Measurements from ENCODE around the gene ATRNL1. TPM values are rescaled to one million over a fixed set of nuclear protein-coding genes. Genes with fewer than 3 reads are reported as not detected.

The ATRNL1 gene
- total RNA-seq, 1 donor from 2014 or later, result 24.2 TPM

DNA sequence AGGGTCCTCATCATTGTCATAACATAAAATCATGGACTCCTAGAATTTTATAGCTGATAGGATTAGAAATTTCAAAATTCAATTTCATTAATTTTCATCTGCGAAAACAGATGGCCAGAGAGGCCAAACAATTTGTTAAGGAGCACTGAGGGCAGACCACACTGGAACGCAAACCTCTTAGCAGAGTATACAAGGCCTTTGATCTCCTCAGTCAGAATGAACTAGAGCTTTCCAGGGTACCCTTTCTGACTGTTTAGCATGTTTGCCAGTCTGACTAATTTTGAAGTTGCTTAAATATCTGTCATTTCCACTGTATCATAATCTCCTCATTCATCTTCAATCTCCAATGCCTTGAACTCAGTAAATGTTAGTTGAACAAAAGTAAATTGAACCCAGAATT, 41.9 kb upstream of the ATRNL1 start:
- Mint-ChIP-seq H3K4me1 (ENCODE audit: low read depth) (peaks cover 12% of the 10 kb centered on the region), H3K4me3 (ENCODE audit: low read depth) (no peak overlapping the region), H3K9me3 (ENCODE audit: low read depth) (no peaks in the 10 kb centered on the region), H3K27me3 (peaks cover 3% of the 10 kb centered on the region), H3K36me3 (ENCODE audit: insufficient read depth) (no peaks in the 10 kb centered on the region), H3K27ac (no peak overlapping the region)
- DNase-seq (ENCODE audit: low spot score, unreplicated experiment), result no peak
- TF ChIP-seq, protein P1, sequence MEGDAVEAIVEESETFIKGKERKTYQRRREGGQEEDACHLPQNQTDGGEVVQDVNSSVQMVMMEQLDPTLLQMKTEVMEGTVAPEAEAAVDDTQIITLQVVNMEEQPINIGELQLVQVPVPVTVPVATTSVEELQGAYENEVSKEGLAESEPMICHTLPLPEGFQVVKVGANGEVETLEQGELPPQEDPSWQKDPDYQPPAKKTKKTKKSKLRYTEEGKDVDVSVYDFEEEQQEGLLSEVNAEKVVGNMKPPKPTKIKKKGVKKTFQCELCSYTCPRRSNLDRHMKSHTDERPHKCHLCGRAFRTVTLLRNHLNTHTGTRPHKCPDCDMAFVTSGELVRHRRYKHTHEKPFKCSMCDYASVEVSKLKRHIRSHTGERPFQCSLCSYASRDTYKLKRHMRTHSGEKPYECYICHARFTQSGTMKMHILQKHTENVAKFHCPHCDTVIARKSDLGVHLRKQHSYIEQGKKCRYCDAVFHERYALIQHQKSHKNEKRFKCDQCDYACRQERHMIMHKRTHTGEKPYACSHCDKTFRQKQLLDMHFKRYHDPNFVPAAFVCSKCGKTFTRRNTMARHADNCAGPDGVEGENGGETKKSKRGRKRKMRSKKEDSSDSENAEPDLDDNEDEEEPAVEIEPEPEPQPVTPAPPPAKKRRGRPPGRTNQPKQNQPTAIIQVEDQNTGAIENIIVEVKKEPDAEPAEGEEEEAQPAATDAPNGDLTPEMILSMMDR (IDR thresholded peaks at IDR 0.05; ENCODE audit: unreplicated experiment), result no peak

DNA sequence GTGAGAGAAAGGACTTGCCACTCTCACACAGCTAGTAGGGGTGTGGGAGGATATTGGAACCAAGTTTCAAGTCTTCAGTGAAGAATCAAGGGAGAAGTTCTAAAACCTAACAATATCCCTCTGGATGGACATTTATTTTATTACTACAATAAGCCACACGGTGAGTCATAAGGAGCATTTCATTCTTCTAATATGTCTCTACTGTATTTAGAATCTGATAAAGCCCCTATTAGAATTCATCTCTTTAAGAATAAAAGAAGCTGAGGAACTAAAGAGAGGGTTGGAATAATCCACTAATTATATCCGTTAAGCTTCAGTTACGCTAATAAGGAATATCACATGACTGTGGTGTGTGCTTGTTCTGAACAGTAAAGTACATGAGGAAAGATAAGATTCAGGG, 40.9 kb upstream of the ATRNL1 start:
- Mint-ChIP-seq H3K27ac (no peak overlapping the region), H3K4me3 (ENCODE audit: low read depth) (no peak overlapping the region), H3K36me3 (ENCODE audit: insufficient read depth) (no peaks in the 10 kb centered on the region), H3K9me3 (ENCODE audit: low read depth) (no peaks in the 10 kb centered on the region), H3K27me3 (peaks cover 3% of the 10 kb centered on the region), H3K4me1 (ENCODE audit: low read depth) (peaks cover 12% of the 10 kb centered on the region)
- TF ChIP-seq, protein P1 (IDR thresholded peaks at IDR 0.05; ENCODE audit: unreplicated experiment), result no peak
- no peak for DNase-seq (ENCODE audit: low spot score, unreplicated experiment)

DNA sequence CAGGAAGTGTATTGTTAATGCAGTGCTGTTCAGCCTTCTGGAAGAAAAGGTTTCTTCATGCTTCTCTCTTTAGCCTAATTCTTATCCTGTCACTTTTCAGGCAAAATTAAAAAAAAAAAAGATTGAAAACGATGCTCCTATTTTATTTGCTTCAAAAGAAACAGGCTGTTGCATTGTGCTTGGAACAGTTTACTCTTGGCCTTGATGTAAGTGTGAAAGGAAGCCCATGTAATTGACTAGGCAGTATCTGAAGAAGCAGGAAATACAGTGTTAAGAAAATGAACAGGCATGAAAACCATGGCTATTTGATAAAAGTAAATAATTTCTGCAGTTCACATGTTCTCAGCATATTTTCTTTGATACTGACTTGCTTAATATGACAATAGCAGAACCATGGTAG, 40.4 kb upstream of the ATRNL1 start:
- DNase-seq (ENCODE audit: low spot score, unreplicated experiment), result no peak
- Mint-ChIP-seq H3K9me3 (ENCODE audit: low read depth) (no peaks in the 10 kb centered on the region), H3K4me1 (ENCODE audit: low read depth) (peaks cover 12% of the 10 kb centered on the region), H3K27ac (no peak overlapping the region), H3K36me3 (ENCODE audit: insufficient read depth) (no peaks in the 10 kb centered on the region), H3K4me3 (ENCODE audit: low read depth) (no peak overlapping the region), H3K27me3 (peaks cover 3% of the 10 kb centered on the region)
- TF ChIP-seq, protein P1 (IDR thresholded peaks at IDR 0.05; ENCODE audit: unreplicated experiment), result no peak

DNA sequence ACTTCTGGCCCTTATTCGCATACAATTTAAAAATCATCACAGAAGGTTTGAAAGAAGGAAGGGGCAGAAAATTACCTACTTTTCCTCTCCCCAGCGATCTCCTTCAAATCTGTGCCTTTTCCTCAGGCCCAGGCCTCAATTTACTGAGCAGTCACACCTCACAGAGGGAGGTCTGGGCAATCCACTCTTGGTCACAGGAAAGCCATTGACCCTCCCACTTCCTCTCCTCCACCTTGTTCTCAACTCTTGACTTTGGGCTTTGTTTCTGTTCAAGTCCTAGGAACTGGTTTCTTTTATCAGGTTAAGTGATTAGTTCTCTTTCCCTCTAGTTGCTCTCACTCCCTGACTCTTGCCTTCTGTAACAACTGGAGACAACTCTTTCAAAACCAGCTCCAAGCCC, 37.0 kb upstream of the ATRNL1 start:
- no peak overlapping the region for H3K27ac Mint-ChIP-seq
- DNase-seq (ENCODE audit: low spot score, unreplicated experiment), result no peak
- peaks cover 3% of the 10 kb centered on the region for H3K27me3 Mint-ChIP-seq
- H3K36me3 Mint-ChIP-seq (ENCODE audit: insufficient read depth), result no peaks in the 10 kb centered on the region
- TF ChIP-seq, protein P1 (IDR thresholded peaks at IDR 0.05; ENCODE audit: unreplicated experiment), result no peak
- no peaks in the 10 kb centered on the region for H3K9me3 Mint-ChIP-seq (ENCODE audit: low read depth)
- no peaks in the 10 kb centered on the region for H3K4me1 Mint-ChIP-seq (ENCODE audit: low read depth)
- no peak overlapping the region for H3K4me3 Mint-ChIP-seq (ENCODE audit: low read depth)

DNA sequence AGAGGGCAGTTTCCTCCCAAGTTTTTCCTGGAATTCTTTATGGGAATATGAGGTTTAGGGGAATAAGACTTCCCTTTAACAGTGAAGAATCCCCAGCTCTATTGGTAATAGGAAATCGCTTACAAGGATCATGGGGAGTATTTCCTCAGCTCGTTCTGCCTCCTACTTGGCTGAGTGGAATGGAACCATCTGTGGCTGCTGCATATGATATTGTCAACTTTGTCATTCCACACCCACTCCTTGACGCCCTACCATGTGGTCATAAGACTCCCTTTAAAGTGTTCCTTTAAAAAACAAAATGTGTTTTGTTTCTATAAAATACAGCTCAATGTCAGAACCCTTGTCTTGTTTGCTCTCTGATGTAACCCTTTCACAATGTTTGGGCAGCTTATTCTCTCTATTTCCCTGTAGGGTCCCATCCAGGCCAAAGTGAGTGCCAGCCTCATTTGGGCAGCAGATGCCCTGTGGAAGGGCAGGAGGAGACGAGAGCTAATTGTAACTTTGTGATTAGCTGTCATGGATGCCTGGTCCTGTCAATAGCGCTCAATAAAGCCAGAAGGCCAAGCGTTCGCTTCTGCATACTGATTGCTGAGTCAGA, 33.8 kb upstream of the ATRNL1 start:
- no peak overlapping the region for H3K4me3 Mint-ChIP-seq (ENCODE audit: low read depth)
- TF ChIP-seq, protein P1 (IDR thresholded peaks at IDR 0.05; ENCODE audit: unreplicated experiment), result no peak
- H3K27me3 Mint-ChIP-seq, result peaks cover 3% of the 10 kb centered on the region
- no peaks in the 10 kb centered on the region for H3K4me1 Mint-ChIP-seq (ENCODE audit: low read depth)
- no peaks in the 10 kb centered on the region for H3K9me3 Mint-ChIP-seq (ENCODE audit: low read depth)
- no peak overlapping the region for H3K27ac Mint-ChIP-seq
- no peaks in the 10 kb centered on the region for H3K36me3 Mint-ChIP-seq (ENCODE audit: insufficient read depth)
- DNase-seq (ENCODE audit: low spot score, unreplicated experiment), result no peak
